ENCODE measurements around the gene LMNB1.
"Not testable (repeated sequence)": the region's sequence is repeated elsewhere in the genome, so short reads cannot be mapped to it uniquely, and the experiment has no call there.

Gene LMNB1, protein sequence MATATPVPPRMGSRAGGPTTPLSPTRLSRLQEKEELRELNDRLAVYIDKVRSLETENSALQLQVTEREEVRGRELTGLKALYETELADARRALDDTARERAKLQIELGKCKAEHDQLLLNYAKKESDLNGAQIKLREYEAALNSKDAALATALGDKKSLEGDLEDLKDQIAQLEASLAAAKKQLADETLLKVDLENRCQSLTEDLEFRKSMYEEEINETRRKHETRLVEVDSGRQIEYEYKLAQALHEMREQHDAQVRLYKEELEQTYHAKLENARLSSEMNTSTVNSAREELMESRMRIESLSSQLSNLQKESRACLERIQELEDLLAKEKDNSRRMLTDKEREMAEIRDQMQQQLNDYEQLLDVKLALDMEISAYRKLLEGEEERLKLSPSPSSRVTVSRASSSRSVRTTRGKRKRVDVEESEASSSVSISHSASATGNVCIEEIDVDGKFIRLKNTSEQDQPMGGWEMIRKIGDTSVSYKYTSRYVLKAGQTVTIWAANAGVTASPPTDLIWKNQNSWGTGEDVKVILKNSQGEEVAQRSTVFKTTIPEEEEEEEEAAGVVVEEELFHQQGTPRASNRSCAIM
- total RNA-seq = 42.2 to 48.6 reads per million in 2 donors

DNA sequence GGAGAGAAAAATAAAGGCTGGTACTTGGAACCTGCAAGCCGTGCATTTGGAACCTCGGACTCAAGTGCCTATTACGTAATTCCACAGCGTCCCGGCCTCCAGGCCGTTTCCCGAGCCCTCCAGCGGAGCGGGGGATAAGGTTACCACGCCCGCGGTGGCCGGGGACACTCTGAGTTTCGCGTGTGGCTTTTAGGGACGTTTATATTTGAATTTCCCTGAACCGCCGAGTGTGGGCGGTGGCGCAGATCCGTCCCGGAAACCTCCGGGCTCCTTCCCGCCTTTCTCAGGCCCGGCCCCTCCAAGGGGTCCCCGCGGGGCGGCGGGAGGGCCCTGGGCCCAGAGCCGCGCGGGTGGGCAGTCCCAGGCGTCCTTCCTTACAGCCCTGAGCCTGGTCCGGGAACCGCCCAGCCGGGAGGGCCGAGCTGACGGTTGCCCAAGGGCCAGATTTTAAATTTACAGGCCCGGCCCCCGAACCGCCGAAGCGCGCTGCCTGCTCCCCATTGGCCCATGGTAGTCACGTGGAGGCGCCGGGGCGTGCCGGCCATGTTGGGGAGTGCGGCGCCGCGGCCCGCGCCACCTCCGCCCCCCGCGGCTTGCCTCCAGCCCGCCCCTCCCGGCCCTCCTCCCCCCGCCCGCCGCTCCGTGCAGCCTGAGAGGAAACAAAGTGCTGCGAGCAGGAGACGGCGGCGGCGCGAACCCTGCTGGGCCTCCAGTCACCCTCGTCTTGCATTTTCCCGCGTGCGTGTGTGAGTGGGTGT lies at the start of gene LMNB1:
TSS of gene LMNB1 (plus strand) at position 638 of the 758 bp plus-strand sequence. CDS start 373 bp downstream, outside the sequence.
- peak; percentile 85 to 98 (median 90) for DNase-seq

DNA sequence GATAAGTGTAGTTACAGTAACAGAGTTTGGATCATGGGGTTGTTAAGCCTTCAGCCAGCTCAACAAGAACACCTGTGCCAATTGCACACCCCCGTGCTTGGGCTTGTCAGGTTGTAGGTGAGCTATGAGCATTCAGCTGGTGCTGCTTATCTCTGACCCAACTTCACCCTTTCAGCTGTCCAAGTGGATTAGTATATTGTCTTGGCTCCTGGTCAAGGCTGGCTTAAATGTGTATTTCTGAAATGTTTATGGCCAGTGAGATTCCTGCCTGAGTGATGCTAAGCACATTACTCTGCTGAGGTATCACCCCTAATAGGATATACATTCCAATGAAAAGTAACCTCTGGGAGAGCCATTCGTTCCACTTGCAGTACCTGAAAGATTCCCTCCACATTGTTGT lies 44.2 kb upstream of the LMNB1 start:
- no peak for DNase-seq

DNA sequence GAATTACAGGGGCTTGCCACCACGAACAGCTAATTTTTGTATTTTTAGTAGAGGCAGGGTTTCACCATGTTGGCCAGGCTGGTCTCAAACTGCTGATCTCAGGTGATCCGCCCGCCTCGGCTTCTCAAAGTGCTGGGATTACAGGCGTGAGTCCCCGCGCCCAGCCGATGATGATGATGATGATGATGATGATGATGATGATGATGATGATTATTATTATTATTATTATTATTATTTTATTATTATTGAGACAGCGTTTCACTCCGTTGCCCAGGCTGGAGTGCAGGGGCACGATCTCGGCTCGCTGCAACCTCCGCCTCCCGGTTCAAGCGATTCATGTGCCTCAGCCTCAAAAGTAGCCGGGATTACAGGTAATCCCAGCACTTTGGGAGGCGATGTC lies 42.4 kb upstream of the LMNB1 start:
- not testable (repeated sequence) for DNase-seq

DNA sequence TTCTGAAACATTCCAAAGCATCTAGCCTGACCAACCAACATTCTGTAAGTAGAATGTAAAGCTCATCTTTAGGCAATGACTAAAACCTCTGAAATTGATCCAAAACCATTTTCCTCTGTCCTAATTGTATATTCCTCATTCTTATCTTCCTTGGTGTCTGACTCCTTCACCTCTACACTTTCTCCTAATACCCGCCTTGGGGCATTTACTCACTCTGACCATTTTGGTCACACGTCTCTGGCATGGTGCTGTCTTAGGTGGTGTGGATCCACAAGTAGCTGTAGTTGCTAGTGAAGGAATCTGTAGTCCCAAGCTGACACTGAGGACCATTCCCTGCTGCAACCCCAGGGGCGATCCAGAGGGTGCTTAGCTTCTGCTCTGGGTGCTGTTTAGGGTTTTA lies 40.8 kb upstream of the LMNB1 start:
- DNase-seq = no peak

GRCh38 chr5:126741361-126741760 lies 35.6 kb upstream of the LMNB1 start:
- DNase-seq = no peak

DNA sequence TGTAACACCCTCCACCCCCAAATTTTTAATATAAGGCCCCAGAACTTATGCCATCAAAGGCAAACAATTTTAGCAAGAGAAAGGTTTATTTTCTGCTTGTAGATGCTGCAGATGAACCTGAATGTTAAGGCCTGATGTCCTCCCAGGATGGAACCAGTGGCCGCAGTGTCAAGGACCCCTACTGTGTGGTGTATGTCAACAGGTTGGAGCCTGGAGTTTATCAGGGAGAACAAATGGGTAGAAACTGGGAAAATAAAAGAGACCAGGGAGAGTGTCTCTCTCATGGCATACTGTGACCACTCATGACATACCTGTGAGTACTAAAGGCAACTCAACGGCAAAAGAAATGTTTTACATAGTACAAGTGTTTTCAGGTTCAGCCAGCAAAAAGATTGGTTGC lies 34.5 kb upstream of the LMNB1 start:
- no peak for DNase-seq

- no peak for DNase-seq
Observed at GRCh38 chr5:126744836-126745235, 32.1 kb upstream of the LMNB1 start.

- DNase-seq = no peak
Observed at GRCh38 chr5:126745259-126745992, 31.5 kb upstream of the LMNB1 start.

DNA sequence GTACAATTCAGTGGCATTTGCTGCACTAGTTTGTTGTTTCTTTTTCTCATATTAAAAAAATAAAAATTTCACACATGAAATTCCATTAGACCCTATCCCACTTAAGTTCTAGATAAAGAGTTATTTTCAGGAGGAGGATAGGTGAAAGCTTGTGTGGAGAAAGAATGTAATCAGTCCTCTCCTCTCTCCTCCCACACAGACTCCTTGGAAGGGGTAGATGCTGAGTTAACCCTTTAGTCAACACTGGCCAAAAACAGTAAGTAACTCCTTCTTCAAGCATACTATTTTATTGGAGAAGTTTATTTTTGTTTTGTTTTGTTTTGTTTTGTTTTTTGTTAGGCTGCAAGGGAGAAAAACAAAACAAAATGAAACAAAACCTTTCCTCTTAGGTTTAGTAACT lies 30.6 kb upstream of the LMNB1 start:
- DNase-seq = no peak

- DNase-seq = no peak
Observed at GRCh38 chr5:126752081-126752785, 24.7 kb upstream of the LMNB1 start.

DNA sequence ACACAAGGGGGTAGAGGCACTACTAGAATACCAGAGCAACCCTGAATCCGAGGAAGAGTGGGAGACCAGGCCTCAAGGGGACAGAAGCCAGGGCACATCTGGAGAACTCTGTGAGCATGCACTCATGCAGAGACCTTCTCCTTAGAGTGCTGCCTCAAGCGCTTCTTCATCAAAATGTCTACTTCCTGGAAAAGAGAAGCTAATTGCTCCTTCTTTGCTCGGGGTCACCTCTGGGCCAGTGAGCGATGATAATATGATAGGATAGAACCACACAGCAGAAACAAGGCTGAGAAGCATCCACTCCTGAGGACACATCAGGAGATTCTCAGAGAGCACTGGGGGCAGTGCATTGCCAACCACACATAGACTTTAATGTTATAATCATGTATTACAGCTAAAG lies 23.7 kb upstream of the LMNB1 start:
- DNase-seq = no peak

DNA sequence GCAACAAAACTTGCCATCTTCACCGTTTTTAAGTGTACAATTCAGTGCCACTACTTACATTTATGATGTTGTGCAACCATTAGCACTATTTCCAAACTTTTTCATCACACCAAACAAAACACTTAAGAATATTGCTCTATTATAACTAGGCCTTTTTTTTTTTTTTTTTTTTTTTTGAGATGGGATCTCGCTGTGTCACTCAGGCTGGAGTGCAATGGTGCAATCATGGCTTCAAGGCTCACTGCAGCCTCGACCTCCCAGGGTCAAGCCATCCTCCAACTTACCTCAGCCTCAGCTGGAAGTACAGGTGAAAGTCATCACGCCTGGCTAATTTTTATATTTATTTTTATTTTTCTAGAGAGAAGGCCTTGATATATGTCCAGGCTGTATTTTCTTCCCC lies 22.3 kb upstream of the LMNB1 start:
- DNase-seq = no peak

DNA sequence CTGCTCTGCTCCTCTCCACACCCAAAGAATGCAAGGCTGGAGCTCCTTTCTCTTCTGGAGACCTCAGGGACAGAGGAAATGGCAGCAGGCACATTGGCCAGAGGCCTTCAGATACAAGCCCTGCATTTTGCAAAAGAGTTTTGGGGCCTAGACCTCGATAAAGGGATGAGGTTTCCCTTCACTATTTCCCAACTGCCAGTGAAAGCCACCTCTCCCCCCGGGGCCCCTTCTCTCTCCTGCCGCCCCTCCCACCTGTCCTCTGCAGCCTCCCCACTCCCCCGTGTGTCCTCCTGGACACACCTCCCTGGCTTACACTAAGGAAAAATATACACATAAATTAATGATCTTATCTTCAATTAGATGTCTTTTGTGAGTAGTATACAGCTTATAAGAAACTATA lies 21.3 kb upstream of the LMNB1 start:
- no peak for DNase-seq

- peak in 1 of 5 experiments; percentile 37 for DNase-seq
Observed at GRCh38 chr5:126757713-126758357, 19.1 kb upstream of the LMNB1 start.

DNA sequence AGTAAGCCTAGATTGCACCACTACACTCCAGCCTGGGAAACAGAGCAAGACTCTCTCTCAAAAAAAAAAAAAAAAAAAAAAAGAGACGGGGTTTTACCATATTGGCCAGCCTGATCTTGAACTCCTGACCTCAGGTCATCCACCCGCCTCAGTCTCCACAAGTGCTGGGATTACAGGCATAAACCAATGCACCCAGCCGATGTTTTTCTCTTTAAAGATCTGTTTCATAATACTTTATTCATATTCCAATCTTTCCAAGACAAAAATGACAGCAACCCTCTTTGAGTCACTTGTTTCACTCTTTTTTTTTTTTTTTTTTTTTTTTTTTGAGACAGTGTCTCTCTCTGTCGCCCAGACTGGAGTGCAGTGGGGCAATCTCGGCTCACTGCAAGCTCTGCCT lies 13.6 kb upstream of the LMNB1 start:
- DNase-seq = no peak

GRCh38 chr5:126769703-126770102 lies 7.2 kb upstream of the LMNB1 start:
- DNase-seq = no peak

DNA sequence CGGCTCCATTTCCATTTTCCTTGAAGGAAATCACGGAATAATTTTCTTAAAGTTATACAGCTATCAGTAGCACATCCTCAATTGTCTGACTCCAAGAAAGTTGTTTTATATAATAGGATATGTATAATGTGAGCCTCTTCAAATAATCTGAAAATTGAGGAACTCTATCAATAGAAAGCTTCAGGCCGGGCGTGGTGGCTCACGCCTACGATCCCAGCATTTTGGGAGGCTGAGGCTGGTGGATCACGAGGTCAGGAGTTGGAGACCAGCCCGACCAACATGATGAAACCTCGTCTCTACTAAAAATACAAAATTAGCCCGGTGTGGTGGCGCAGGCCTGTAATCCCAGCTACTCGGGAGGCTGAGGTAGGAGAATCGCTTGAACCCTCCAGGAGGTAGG lies 3.4 kb upstream of the LMNB1 start:
- not testable (repeated sequence) for DNase-seq

DNA sequence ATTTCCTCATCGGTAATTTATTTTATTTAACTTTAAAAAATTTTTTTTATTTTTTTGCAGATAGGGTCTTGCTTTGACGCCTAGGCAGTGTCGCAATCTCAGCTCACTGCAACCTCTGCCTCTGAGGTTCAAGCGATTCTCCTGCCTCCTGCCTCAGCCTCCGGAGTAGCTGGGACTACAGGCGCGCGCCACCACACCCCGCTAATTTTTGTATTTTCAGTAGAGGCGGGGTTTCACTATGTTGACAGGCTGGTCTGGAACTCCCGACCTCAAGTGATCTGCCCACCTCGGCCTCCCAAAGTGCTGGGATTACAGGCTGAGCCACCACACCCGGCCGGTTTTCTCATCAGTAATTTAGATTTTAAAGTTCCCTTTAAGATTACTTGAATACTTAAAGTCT lies 2.3 kb upstream of the LMNB1 start:
- not testable (repeated sequence) for DNase-seq

DNA sequence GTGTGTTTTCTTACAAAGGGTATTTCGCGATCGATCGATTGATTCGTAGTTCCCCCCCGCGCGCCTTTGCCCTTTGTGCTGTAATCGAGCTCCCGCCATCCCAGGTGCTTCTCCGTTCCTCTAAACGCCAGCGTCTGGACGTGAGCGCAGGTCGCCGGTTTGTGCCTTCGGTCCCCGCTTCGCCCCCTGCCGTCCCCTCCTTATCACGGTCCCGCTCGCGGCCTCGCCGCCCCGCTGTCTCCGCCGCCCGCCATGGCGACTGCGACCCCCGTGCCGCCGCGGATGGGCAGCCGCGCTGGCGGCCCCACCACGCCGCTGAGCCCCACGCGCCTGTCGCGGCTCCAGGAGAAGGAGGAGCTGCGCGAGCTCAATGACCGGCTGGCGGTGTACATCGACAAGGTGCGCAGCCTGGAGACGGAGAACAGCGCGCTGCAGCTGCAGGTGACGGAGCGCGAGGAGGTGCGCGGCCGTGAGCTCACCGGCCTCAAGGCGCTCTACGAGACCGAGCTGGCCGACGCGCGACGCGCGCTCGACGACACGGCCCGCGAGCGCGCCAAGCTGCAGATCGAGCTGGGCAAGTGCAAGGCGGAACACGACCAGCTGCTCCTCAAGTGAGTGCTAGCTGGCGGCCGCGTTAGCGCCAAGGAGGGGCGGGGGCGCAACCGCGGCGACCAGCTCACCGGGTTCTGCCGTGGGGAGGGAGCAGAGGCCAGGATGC lies 480 bp downstream of the LMNB1 start:
- peak; percentile 22 to 88 (median 48) for DNase-seq

GRCh38 chr5:126777975-126778674 lies 1.2 kb downstream of the LMNB1 start:
- peak; percentile 85 to 99 (median 92) for DNase-seq

Data from T-helper 2 cell (primary cell).